HG02938 (cell line): ENCODE results near the gene CDK7.
"Not testable (repeated sequence)": the region's sequence is repeated elsewhere in the genome, so short reads cannot be mapped to it uniquely, and the experiment has no call there.

Experiments used
- ATAC-seq: cut with Tn5 transposase; IDR thresholded peaks from one replicate; pipeline ENCODE4 v1.9.1; 2021; ENCODE audit warnings: mild to moderate bottlenecking, moderate library complexity; ENCODE audit not compliant: unreplicated experiment

The CDK7 gene

DNA sequence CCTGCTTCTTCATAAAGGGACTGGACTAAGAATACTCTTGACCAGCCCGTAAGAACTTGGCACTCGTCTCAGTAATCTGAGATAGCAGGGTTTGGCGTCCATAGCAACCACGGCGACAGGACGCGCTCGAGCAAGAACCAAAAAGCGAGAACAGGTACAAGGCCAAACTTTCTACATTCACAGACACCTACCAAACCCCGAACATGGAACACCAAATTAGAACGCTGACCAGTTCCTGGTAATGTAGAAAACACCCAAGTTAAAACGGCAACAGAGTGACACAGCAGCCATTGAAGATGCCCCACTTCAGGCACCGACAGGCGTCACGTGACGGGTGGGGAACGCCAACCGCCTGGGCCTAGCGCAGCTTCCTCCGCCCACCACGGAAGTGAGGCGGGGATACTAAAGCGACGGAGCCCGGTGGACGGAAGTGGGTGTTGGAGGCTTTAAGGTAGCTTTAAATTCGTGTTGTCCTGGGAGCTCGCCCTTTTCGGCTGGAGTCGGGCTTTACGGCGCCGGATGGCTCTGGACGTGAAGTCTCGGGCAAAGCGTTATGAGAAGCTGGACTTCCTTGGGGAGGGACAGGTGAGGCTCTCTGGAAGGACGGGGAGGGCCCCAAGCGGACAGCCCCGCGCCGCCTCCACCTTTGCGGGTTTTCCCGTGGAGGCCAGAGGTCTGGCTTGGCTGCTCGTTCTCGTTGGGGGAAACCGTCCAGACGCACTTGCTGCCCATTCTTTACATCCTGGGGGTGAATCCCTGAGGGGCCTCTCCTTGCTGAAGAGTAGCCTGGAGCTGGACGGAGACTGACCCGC, at the start of gene CDK7:
Gene CDK7, plus strand, starts transcription at position 430 of the 812 bp plus-strand sequence. Its CDS starts 90 bp downstream, at position 520.
- peak; percentile 97 for ATAC-seq

DNA sequence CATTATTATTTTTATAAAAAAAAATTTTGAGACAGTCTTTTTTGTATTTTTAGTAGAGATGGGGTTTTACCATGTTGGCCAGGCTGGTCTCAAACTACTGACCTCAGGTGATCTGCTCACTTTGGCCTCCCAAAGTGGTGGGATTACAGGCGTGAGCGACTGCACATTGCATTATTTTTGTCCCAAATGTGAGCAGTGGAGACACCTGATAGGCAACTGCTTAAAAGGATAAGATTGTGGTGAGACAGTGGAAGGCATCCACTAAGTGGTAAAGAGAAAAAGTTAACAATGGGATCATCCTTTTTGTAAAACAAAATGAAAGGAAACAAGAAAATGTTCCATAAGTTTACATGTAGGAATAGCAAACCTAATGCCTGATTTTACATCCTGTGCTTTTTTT, 47.3 kb upstream of the CDK7 start:
- ATAC-seq = no peak

- ATAC-seq = no peak
Observed at GRCh38 chr5:69188811-69189161, 45.9 kb upstream of the CDK7 start.

GRCh38 chr5:69189162-69190086, 45.3 kb upstream of the CDK7 start, which contains the start of gene CENPH:
CENPH (plus strand) TSS chr5:69189583; CDS start chr5:69189635, 52 bp downstream.
- peak; percentile 94 for ATAC-seq

- ATAC-seq = no peak
Observed at GRCh38 chr5:69202497-69202896, 32.2 kb upstream of the CDK7 start.

DNA sequence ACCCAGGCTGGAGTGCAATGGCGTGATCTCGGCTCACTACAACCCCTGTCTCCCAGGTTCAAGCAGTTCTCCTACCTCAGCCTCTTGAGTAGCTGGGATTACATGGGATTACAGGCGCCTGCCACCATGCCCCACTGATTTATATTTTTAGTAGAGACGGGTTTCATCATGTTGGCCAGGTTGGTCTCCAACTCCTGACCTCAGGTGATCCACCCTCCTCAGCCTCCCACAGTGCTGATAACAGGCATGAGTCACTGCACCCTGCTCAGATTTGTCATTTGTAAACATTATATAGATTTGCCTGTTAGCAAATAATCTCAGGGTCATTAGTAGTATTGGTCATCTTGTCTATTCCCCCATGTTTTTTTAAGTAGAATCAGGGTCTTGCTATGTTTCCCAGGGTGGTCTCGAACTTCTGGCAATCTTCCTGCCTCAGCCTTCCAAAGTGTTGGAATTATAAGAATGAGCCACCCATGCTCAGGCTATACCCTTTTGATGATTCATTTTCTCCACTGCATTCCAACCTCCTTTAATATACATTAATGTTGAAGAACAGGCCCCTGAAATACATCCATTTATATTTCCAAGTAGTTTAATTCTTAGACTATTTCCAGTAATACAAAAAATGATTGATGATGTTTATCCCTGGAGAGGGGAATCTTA, 28.0 kb upstream of the CDK7 start:
- no peak for ATAC-seq

GRCh38 chr5:69209602-69210001, 25.1 kb upstream of the CDK7 start:
- ATAC-seq = no peak

GRCh38 chr5:69211200-69211599, 23.5 kb upstream of the CDK7 start:
- no peak for ATAC-seq

DNA sequence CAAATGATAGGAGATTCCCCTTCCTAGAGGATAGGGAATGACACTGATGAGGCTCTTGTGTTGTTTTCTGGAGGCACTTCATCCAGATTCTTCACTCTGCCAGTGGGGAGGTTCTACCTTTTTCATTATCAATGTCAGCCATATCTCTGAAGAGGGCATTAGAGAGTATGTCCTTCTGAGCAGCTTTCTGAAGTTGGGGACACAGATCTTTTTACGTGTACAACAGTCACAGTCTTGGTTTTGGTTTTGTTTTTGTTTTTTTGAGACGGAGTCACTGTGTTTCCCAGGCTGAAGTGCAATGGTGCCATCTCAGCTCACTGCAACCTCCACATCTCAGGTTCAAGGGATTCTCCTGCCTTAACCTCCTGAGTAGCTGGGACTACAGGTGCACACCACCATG, 22.7 kb upstream of the CDK7 start:
- ATAC-seq = no peak

- no peak for ATAC-seq
Observed at GRCh38 chr5:69213513-69214215, 21.0 kb upstream of the CDK7 start.

DNA sequence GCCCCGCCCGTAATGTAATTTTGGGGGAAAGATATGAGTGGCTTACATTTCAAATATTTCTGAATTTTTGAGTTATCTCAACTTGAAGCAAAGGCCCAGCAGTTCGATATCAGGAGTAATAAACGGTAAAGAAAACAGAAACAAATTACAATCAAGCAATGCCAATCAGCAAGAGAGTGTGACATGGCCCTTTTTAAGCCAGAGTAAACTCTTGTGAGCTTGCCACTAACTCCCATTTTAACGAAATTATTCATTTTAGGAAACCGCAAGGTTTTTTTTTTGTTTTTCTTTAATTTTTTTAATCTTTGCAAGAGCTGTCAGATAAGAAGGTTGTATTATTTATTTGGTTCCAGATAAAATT, 17.6 kb upstream of the CDK7 start:
- ATAC-seq = no peak

DNA sequence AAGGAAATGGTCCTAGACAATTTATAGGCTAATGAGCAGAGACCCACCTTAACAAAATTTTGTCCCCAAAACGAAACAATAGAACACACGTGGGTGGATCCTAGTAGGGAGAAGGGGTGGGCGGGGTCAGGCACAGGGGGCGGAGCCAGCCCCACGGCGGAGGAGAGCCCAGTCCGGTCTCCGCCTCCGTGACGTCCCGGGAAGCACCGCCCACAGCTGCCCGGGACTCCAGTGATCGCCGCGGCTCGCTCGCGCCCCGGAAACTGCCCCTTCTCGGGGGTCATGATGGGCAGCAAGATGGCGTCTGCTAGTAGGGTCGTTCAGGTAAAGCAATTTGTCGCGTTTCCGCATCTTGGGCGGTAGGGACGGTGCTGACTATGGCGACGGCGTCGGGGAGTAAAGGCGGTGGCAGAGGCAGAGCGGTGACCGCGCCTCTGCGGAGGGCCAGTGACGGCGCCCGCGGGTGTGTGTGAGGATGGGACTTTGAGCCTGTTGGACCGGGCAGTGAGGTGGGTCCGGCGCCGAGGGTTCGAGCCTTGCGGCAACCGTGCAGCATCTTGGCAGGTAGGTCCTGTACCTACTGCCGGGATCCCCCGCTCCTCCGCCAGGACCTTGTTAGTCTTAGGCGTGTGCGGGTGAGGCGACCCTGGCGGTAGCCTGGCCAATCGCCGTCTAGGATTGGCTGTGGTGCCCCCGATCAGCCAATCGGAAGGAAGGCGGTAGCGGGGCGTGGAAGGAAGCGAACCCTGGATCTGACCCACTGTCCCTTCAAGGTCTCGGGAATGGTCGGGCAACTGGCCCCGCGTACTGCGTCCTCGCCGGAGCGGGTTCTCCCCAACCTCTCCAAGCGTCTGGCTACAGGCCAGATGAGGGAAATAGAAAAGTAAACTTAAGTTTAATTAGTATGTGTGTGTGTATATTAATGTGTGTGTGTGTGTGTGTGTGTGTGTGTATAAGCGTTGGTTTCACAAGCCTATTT, 16.8 kb upstream of the CDK7 start:
- ATAC-seq = peak; percentile 93

DNA sequence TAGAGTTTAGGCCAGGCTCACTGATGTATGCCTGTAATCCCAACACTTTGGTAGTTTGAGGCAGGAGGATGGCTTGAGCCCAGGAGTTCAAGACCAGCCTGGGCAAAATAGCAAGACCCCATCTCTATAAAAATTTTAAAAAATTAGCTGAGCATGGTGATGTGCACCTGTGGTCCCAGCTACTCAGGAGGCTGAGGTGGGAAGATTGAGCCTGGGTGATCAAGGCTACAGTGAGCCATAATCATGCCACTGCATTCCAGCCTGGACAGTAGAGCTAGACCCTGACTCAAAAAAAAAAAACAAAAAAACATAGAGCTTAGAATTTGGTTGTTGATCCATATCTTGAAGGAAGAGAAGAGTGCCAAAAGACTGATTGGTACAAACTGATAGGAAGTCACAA, 14.7 kb upstream of the CDK7 start:
- no peak for ATAC-seq

- not testable (repeated sequence) for ATAC-seq
Observed at GRCh38 chr5:69220371-69220770, 14.3 kb upstream of the CDK7 start.

- ATAC-seq = not testable (repeated sequence)
Observed at GRCh38 chr5:69220833-69221232, 13.9 kb upstream of the CDK7 start.

DNA sequence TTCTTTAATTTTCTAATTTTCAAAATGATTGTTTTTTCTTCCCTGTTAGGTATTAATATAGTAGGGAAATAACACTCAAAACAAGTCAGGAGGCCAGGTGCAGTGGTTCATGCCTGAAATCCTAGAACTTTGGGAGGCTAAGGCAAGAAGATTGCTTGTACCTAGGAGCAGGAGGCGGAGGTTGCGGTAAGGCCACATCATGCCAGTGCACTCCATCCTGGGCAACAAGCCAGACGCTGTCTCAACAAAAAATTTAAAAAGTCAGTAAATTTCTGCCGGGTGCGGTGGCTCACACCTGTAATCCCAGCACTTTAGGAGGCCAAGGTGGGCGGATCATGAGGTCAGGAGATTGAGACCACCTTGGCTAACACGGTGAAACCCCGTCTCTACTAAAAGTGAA, 10.2 kb upstream of the CDK7 start:
- ATAC-seq = no peak

- ATAC-seq = no peak
Observed at GRCh38 chr5:69225860-69226259, 8.8 kb upstream of the CDK7 start.

GRCh38 chr5:69230181-69230580, 4.5 kb upstream of the CDK7 start:
- ATAC-seq = no peak

GRCh38 chr5:69231281-69231680, 3.4 kb upstream of the CDK7 start:
- no peak for ATAC-seq

DNA sequence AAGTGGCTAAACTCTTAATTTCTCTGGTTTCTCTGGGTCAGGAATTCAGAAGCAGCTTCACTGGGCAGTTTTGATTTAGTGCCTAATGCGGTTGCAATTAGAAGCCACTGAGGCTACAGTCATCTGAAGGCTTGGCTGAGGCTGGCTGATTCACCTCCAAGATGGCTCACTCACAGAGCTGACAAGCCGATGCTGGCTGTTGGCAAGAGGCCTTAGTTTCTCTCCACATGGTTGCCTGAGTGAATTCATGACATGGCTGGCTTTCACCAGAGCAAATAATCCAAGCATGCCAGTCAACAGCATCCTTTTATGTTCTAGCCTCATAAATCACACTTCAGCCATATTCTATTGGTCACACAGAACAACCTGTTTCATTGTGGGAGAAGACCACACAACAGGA, 2.8 kb upstream of the CDK7 start:
- ATAC-seq = no peak
